T-helper 2 cell treated with Interferon-gamma antibody and Interleukin-4, amounts not matched to agents 100 ng/mL and 5 ng/mL, for 36 hours (primary cell): ENCODE results near the gene ITSN2. TPM values are rescaled to one million over a fixed set of nuclear protein-coding genes. Genes with fewer than 3 reads are reported as not detected.
"Not testable (repeated sequence)": the region's sequence is repeated elsewhere in the genome, so short reads cannot be mapped to it uniquely, and the experiment has no call there.

ENCODE experiments used
- intact Hi-C: fragments of 100-400 bp; cut with micrococcal nuclease; formaldehyde crosslinking; loops from one replicate; pipeline ENCODE4 v1.15.1; 2023
- total RNA-seq: library from RNA; stranded (reverse); gene quantifications from 2 replicates; pipeline ENCODE4 v1.2.3, GENCODE V29; 2022

ITSN2 gene
- total RNA-seq: 64.2 and 67.0 TPM in 2 replicates

DNA sequence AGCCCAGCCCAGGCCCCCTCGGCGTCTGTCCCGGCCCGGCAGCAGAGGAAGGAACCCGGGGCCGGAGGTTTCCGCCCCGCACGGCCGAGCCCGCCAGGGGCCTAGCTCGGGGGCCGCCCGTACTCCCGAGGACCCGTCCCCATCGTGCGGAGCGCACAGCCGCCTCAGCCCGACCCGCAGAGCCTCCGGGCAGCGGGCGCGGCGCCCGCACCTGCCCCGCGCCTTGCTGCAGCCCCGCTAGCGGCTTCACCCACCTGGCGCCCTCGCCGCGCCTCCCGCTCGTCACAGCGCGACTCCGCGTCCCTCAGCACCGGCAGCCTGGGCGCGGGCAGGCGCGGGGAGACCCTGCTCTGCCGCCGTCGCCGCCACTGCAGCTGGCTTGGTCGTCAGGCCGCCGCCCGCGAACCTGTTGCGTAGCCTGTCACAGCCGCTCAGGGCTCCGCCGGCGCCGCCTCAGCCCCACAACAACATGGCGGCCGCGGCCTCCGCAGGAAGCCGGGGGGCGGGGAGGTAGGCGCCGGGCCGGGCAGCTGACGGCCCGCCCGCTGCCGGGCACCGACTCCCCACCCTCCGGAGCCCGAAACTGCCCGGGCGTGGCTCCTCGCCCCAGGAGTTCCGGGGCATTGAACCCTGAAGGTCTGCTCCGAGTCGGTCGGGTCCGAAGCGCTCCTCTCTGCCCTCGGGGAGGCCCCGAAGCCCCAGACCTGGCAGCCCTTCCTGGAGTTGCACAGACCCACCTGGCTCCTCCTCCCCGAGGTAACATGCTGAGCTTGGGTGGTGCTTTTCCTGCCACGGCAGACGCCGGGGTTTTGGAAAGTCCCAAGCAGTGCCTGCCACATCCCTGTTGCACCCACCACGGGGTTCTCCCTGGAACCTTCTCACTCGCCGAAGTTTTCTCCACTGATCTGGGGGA is at the start of gene ITSN2:
Gene ITSN2, minus strand, starts transcription at position 487 of the 913 bp plus-strand sequence. CDS start 32,454 bp downstream, outside the sequence.
- intact Hi-C loops: loop anchor here (1.0 to 5.0 kb wide), 5 partner anchors 132 to 433 kb away; partner anchors contain the start of genes ATAD2B, CENPO, FAM228B and NCOA1

DNA sequence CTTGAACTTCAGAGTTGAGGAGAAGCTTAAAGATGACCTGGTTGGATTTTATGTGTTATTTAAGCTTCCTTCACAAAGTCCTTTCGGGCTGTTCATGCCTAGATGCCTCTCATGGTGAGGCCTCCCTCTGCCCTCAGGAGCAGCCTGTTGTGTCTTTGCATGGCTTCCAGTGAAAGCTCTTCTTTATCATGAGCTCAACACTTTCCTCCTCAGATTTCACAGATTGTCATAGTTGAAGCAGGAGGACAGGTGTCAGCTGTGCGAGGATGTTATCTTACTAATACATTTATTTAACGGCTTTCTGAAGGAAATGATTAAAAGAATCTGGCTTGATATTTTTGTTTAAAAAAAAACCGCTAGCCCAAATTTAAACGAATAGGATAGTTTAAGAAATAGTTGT is 48.8 kb upstream of the ITSN2 start:
- intact Hi-C loops: no loop called here

DNA sequence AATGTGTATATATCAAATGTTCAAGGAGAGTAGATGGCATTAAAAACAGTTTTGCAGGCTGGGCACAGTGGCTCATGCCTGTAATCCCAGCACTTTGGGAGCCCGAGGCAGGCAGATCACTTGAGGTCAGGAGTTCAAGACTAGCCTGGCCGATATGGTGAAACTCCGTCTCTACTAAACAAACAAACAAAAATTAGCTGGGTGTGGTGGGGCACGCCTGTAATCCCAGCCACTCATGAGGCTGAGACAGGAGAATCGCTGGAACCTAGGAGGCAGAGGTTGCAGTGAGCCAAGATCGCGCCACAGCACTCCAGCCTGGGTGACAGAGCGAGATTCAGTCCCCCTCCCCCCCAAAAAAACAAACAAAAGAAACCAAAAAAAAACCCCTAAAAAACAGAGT is 48.4 kb upstream of the ITSN2 start:
- intact Hi-C loops: not testable (repeated sequence)

GRCh38 chr2:24404491-24404921 is 44.2 kb upstream of the ITSN2 start:
- intact Hi-C loops: no loop called here

DNA sequence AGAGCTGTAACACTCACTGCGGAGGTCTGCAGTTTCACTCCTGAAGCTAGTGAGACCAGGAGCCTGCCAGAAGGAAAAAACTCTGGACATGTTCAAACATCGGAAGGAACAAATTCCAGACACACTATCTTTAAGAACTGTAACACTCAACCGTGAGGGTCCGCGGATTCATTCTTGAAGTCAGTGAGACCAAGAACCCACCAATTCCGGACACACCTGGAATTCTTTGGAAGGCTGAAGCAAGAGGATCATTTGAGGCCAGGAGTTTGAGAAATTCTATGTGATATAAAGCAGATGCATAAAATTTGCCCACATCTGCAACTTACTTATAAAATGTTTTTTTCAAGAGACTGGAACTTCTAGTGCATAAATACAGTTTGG is 43.5 kb upstream of the ITSN2 start:
- intact Hi-C loops: no loop called here

- intact Hi-C loops: no loop called here
These were observed 43.0 kb upstream of the ITSN2 start for GRCh38 chr2:24403168-24403831.

GRCh38 chr2:24402242-24403097 is 42.1 kb upstream of the ITSN2 start:
- intact Hi-C loops: no loop called here

DNA sequence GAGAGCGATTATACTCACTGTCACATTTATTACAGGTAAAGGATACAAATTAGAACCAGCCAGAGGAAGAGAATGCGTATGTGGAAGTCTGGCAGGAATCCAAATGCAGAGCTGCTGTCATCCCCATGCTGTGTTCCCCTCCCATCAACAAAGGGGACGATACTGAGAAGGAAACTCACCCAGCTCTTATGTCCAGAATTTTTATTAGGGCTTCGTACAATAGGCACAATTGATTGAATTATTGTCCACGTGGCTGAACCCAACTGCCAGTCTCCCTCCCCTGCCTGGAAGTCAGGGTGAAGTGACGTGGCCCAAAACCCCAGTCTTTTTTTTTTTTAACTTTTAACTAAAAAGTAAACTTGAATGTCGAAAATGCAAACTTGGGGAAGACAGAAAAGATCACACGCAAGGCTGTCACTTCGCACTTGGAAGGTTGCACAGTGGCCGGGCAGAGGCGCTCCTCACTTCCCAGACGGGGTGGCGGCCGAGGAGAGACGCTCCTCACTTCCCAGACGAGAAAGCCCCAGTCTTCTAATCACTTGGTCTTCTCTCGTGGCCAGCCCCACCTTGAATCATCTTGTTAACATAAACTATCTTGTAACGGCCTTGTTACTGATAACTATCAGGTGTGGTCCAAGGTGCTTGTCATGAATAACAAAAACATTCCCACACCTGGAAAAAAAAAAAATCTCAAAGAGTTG is 40.0 kb upstream of the ITSN2 start:
- intact Hi-C loops: no loop called here

- intact Hi-C loops: no loop called here
These were observed 39.3 kb upstream of the ITSN2 start for GRCh38 chr2:24399434-24400206.

DNA sequence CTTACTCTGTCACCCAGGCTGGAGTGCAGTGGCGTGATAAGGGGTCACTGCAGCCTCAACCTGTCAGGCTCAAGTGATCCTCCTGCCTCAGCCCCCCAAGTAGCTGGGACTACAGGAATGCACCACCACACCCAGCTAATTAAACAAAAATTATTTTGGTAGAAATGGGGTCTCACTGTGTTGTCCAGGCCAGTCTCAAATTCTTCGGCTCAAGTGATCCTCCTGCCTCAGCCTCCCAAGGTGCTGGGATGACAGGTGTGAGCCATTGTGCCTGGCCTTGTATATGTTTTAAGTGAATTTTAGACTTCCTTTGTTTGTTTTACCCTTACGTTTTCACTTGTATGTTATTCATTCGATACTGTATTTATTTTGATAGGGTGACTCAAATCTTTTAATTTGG is 34.7 kb upstream of the ITSN2 start:
- intact Hi-C loops: no loop called here

- intact Hi-C loops: no loop called here
These were observed 32.3 kb upstream of the ITSN2 start for GRCh38 chr2:24392542-24393059.

- intact Hi-C loops: no loop called here
These were observed 25.0 kb upstream of the ITSN2 start for GRCh38 chr2:24385366-24385765.

DNA sequence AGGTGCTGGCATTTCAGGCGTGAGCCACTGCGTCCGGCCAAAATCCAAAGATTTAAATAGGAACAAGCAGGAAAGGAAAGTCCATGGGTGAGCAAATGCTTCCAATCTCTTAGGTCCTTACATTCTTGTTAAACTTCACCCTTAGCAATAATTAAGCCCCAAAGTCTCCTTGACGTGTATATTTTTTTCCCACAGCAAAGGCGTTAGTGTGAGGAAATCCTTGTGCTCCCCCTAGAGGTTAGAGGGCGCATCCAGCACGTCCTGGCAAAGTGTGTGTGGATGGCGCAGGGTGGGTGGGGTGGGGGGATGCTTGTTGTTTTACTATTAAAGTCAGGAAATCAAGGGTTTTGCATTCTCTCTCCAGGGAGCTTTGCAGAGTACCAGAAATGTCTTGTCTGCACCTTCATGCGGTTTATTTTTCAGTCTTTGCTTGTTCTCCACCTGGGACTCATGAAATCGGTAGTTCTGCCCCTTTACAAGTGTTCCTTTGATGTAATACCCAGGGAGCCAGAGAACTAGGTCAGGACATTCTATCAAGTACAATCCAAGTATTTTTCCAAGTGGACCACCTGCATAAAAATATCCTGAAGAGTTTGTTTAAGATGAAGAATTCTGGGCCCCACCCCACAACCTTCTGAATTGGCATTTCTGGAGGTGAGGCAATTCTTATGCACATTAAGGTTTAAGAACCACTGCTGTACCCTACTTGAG is 22.2 kb upstream of the ITSN2 start:
- intact Hi-C loops: loop anchor here (2.0 to 5.0 kb wide), 2 partner anchors 145 to 298 kb away; partner anchors contain the start of gene TP53I3

- intact Hi-C loops: loop anchor here (5.0 kb wide), 1 partner anchor 144 kb away; no protein-coding TSS in a partner anchor
These were observed 20.5 kb upstream of the ITSN2 start for GRCh38 chr2:24380820-24381219.

DNA sequence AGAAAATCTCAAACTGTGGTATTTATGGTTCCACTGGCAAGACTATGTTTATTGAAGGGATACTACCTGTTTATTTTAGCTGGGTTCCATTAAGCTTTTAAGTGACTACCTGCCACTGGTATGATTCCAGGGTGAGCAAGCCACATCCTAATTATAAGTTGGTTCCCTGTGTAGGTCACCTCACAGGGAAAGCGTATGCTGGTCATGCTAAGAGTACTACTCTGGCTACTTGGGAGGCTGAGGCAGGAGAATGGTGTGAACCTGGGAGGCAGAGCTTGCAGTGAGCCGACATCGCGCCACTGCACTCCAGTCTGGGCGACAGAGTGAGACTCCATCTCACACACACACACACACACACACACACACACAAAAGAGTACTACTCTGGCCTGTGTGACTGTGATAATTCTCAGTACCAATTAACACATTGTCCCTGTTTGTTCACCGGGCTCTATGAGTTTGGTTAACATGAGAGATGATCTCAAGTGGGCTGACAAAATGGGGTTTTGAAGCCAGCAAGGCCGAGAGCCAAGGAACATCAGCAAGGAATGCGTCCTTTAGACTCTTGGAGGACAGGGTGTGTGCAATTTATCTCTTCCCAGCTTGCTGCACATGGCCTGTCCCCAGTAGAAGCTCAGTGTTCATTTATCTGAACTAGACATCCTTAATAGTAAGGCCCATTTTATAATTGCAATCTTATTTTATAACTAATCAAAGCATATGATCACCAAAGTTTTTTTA is 15.2 kb upstream of the ITSN2 start:
- intact Hi-C loops: no loop called here

DNA sequence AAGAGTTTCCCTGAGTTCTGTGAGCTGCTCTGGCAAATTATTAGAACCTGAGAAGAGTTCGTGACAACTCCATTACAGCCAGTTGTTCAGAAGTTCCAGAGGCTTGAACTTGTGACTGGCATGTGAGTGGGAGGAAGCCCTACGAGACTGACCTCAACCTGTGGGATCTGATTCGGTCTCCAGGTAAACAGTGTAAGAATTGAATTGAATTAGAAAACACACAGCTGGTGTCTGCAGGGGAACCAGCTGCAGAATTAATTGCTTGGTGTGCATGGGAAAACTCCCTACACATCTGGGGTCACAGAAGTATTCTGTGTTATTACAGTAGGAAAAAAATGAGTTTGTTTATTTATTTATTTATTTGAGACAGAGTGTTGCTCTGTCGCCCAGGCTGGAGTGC is 14.0 kb upstream of the ITSN2 start:
- intact Hi-C loops: no loop called here

GRCh38 chr2:24372033-24372432 is 11.7 kb upstream of the ITSN2 start:
- intact Hi-C loops: no loop called here

DNA sequence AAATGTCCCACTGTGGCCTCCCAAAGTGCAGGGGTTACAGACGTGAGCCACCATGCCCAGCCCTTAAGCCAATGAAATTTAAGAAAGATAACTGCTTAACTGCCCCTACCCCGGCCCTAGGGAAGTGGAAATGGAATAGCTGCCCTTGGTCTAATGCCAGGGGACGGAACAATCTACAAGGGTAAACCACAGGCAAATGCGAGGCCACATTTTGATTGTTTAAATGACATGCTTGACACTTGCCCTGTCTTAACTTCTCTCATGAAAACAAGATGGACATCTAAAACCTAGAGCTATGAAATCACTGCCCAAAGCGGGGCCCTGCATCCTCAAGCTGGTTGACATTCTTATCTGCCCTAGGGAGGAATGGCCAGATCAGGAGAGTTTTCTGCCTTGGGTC is 5.5 kb upstream of the ITSN2 start:
- intact Hi-C loops: no loop called here
